NCI-H526 treated with DMSO at 0.1 percent for 48 hours (cell line): ENCODE measurements around the gene RBM18.

ENCODE experiments used
- DNase-seq: peaks from one replicate; lab custom pipeline; 2025; lab: John Stamatoyannopoulos, UW

Gene RBM18

GRCh38 chr9:122258886-122259415, 5.7 kb downstream of the RBM18 start:
- DNase-seq: no peak

- no peak for DNase-seq
These were observed 8.4 kb downstream of the RBM18 start for GRCh38 chr9:122256206-122256605.

- DNase-seq: no peak
These were observed 9.9 kb downstream of the RBM18 start for GRCh38 chr9:122254761-122255160.

- DNase-seq: no peak
These were observed 11.8 kb downstream of the RBM18 start for GRCh38 chr9:122252796-122253195.

GRCh38 chr9:122251351-122251750, 13.3 kb downstream of the RBM18 start:
- no peak for DNase-seq

GRCh38 chr9:122248448-122248865, 16.2 kb downstream of the RBM18 start:
- no peak for DNase-seq

- no peak for DNase-seq
These were observed 18.0 kb downstream of the RBM18 start for GRCh38 chr9:122246666-122247065.

- DNase-seq: no peak
These were observed 20.3 kb downstream of the RBM18 start for GRCh38 chr9:122244349-122244748.

GRCh38 chr9:122239722-122240121, 24.9 kb downstream of the RBM18 start:
- DNase-seq: no peak

- DNase-seq: no peak
These were observed 28.0 kb downstream of the RBM18 start for GRCh38 chr9:122236681-122237080.

GRCh38 chr9:122234022-122234748, 30.5 kb downstream of the RBM18 start:
- DNase-seq: no peak

- no peak for DNase-seq
These were observed 31.8 kb downstream of the RBM18 start for GRCh38 chr9:122232796-122233306.

GRCh38 chr9:122229485-122229837, 35.2 kb downstream of the RBM18 start:
- peak; percentile 25 for DNase-seq

- DNase-seq: no peak
These were observed 35.8 kb downstream of the RBM18 start, which contains the start of gene LHX6 for GRCh38 chr9:122228568-122229484. LHX6 (minus strand) TSS chr9:122228957; CDS start chr9:122228740, 217 bp downstream.

- no peak for DNase-seq
These were observed 36.5 kb downstream of the RBM18 start for GRCh38 chr9:122228191-122228567.

GRCh38 chr9:122227575-122227900, 37.1 kb downstream of the RBM18 start:
- DNase-seq: no peak

GRCh38 chr9:122226758-122227574, 37.7 kb downstream of the RBM18 start:
- DNase-seq: no peak

GRCh38 chr9:122226142-122226757, 38.4 kb downstream of the RBM18 start:
- no peak for DNase-seq

GRCh38 chr9:122225312-122226141, 39.1 kb downstream of the RBM18 start:
- DNase-seq: no peak

- DNase-seq: no peak
These were observed 41.2 kb downstream of the RBM18 start for GRCh38 chr9:122223435-122223834.

GRCh38 chr9:122222791-122223190, 41.8 kb downstream of the RBM18 start:
- no peak for DNase-seq
